HEK293T (cell line): ENCODE measurements around the gene TIAL1.
"Not testable (repeated sequence)": the region's sequence is repeated elsewhere in the genome, so short reads cannot be mapped to it uniquely, and the experiment has no call there.

Source experiments
- CTCF ChIA-PET: fragments of 350-600 bp; formaldehyde crosslinking; extraction: SDS; loops from one replicate; lab custom pipeline; 2021; ENCODE audit warnings: antibody characterized with exemption, inconsistent platforms; lab: Yijun Ruan, JAX
- POLR2A ChIA-PET: fragments of 350-600 bp; formaldehyde crosslinking; extraction: SDS; loops from one replicate; lab custom pipeline; 2020; ENCODE audit warnings: antibody characterized with exemption, inconsistent platforms; lab: Yijun Ruan, JAX
- DNase-seq: peaks from one replicate; pipeline ENCODE4 v3.0.0; 2012; ENCODE audit warnings: mixed read lengths; ENCODE audit errors: extremely low spot score
- ARNT ChIP-seq: fragments of 450-650 bp; IDR thresholded peaks from 2 replicates; pipeline ENCODE4 v1.6.1; 2017; ENCODE audit warnings: mild to moderate bottlenecking
- BHLHE40 ChIP-seq: fragments of 450-650 bp; IDR thresholded peaks from 2 replicates; pipeline ENCODE4 v1.6.1; 2016; ENCODE audit warnings: mild to moderate bottlenecking, moderate library complexity, borderline replicate concordance
- CTBP1 ChIP-seq: fragments of 450-650 bp; IDR thresholded peaks from 2 replicates; pipeline ENCODE4 v1.6.1; 2016; ENCODE audit warnings: borderline replicate concordance
- ELF4 ChIP-seq: fragments of 450-650 bp; IDR thresholded peaks from 2 replicates; pipeline ENCODE4 v1.6.1; 2017; ENCODE audit warnings: antibody characterized with exemption
- FOXA1 ChIP-seq: fragments of 450-650 bp; IDR thresholded peaks from 2 replicates; pipeline ENCODE4 v1.6.1; 2016; ENCODE audit warnings: mild to moderate bottlenecking
- FOXK2 ChIP-seq: fragments of 450-650 bp; IDR thresholded peaks from 2 replicates; pipeline ENCODE4 v1.6.1; 2016; ENCODE audit warnings: mild to moderate bottlenecking
- FOXM1 ChIP-seq: fragments of 450-650 bp; IDR thresholded peaks from 2 replicates; pipeline ENCODE4 v1.6.1; 2017; ENCODE audit warnings: mild to moderate bottlenecking, borderline replicate concordance
- HDGF ChIP-seq: fragments of 450-650 bp; IDR thresholded peaks from 2 replicates; pipeline ENCODE4 v1.6.1; 2017; ENCODE audit warnings: antibody characterized with exemption, borderline replicate concordance
- L3MBTL2 ChIP-seq: fragments of 450-650 bp; conservative IDR thresholded peaks from 2 replicates; pipeline ENCODE4 v1.6.1; 2016; ENCODE audit warnings: mild to moderate bottlenecking
- LEF1 ChIP-seq: fragments of 450-650 bp; IDR thresholded peaks from 2 replicates; pipeline ENCODE4 v1.6.1; 2017; ENCODE audit warnings: mild to moderate bottlenecking, borderline replicate concordance
- NFRKB ChIP-seq: fragments of 450-650 bp; IDR thresholded peaks from 2 replicates; pipeline ENCODE4 v1.6.1; 2016; ENCODE audit warnings: mild to moderate bottlenecking, moderate library complexity
- PKNOX1 ChIP-seq: fragments of 450-650 bp; IDR thresholded peaks from 2 replicates; pipeline ENCODE4 v1.6.1; 2016
- SP1 ChIP-seq: fragments of 450-650 bp; IDR thresholded peaks from 2 replicates; pipeline ENCODE4 v1.6.1; 2017
- SUZ12 ChIP-seq: fragments of 450-650 bp; IDR thresholded peaks from 2 replicates; pipeline ENCODE4 v1.6.1; 2016; ENCODE audit warnings: mild to moderate bottlenecking
- TARDBP ChIP-seq: fragments of 450-650 bp; IDR thresholded peaks from 2 replicates; pipeline ENCODE4 v1.6.1; 2016
- ZNF384 ChIP-seq: fragments of 450-650 bp; IDR thresholded peaks from 2 replicates; pipeline ENCODE4 v1.6.1; 2016

TIAL1 gene

GRCh38 chr10:119588071-119588470 lies 8.7 kb downstream of the TIAL1 start:
- CTCF ChIA-PET: no interaction called here
- POLR2A ChIA-PET: interaction anchor here (0.9 to 1.2 kb wide), 2 partner anchors 9 to 46 kb away, joined by 3 to 7 read pairs; partner anchors contain the start of genes RGS10 and TIAL1
- DNase-seq: no peak
- TF ChIP-seq SUZ12: no peak
- TF ChIP-seq TARDBP: no peak
- TF ChIP-seq CTBP1: no peak
- TF ChIP-seq NFRKB: no peak
- TF ChIP-seq FOXA1: no peak
- TF ChIP-seq BHLHE40: no peak
- no peak for TF ChIP-seq FOXK2
- TF ChIP-seq PKNOX1: no peak
- no peak for TF ChIP-seq L3MBTL2
- no peak for TF ChIP-seq LEF1
- no peak for TF ChIP-seq FOXM1
- TF ChIP-seq SP1: no peak
- no peak for TF ChIP-seq HDGF

GRCh38 chr10:119578355-119578754 lies 18.4 kb downstream of the TIAL1 start:
- POLR2A ChIA-PET: no interaction called here
- TF ChIP-seq SUZ12: no peak
- no peak for DNase-seq
- CTCF ChIA-PET: no interaction called here

- no peak for DNase-seq
- TF ChIP-seq SUZ12 (no peak), BHLHE40 (no peak), LEF1 (no peak), L3MBTL2 (no peak)
- ChIA-PET POLR2A (no interaction called here), CTCF (no interaction called here)
Observed at GRCh38 chr10:119575991-119576390, 20.8 kb downstream of the TIAL1 start.

GRCh38 chr10:119575506-119575905 lies 21.3 kb downstream of the TIAL1 start:
- POLR2A ChIA-PET: no interaction called here
- CTCF ChIA-PET: no interaction called here
- DNase-seq: no peak
- TF ChIP-seq FOXA1 (no peak), PKNOX1 (no peak), LEF1 (no peak), FOXK2 (no peak), BHLHE40 (no peak)

GRCh38 chr10:119567978-119568377 lies 28.8 kb downstream of the TIAL1 start:
- POLR2A ChIA-PET: no interaction called here
- CTCF ChIA-PET: no interaction called here

GRCh38 chr10:119562097-119562496 lies 34.7 kb downstream of the TIAL1 start:
- no peak for DNase-seq
- TF ChIP-seq TARDBP (no peak), FOXA1 (no peak), FOXM1 (no peak), SP1 (no peak), LEF1 (no peak), FOXK2 (no peak), ZNF384 (no peak), L3MBTL2 (no peak), CTBP1 (no peak), SUZ12 (no peak), ELF4 (no peak), BHLHE40 (no peak), PKNOX1 (no peak)
- CTCF ChIA-PET: no interaction called here
- POLR2A ChIA-PET: interaction anchor here (2.2 kb wide), 1 partner anchor 19 kb away, joined by 7 read pairs; the partner anchor contains the start of gene RGS10

More at GRCh38 chr10:119567978-119568377, 28.8 kb downstream of the TIAL1 start:
- DNase-seq: no peak
- no peak for TF ChIP-seq SP1
- TF ChIP-seq FOXM1: no peak
- TF ChIP-seq LEF1: no peak
- TF ChIP-seq CTBP1: no peak
- TF ChIP-seq HDGF: no peak
- no peak for TF ChIP-seq FOXK2
- TF ChIP-seq NFRKB: no peak
- TF ChIP-seq L3MBTL2: no peak
- TF ChIP-seq ZNF384: no peak
- TF ChIP-seq PKNOX1: no peak
- no peak for TF ChIP-seq FOXA1
- TF ChIP-seq ARNT: no peak

GRCh38 chr10:119559511-119559910 lies 37.3 kb downstream of the TIAL1 start:
- POLR2A ChIA-PET: not testable (repeated sequence)

GRCh38 chr10:119556081-119556480 lies 40.7 kb downstream of the TIAL1 start:
- POLR2A ChIA-PET: interaction anchor here (1.1 kb wide), 1 partner anchor 13 kb away, joined by 4 read pairs; no protein-coding TSS in a partner anchor
- DNase-seq: not testable (repeated sequence)
- CTCF ChIA-PET: interaction anchor here (0.6 kb wide), 1 partner anchor 365 kb away, joined by 3 read pairs; no protein-coding TSS in a partner anchor

More at GRCh38 chr10:119559511-119559910, 37.3 kb downstream of the TIAL1 start:
- DNase-seq, CTCF ChIA-PET: not testable (repeated sequence)
